RWPE2 (cell line): ENCODE data around the gene GPR34.
A peak's percentile ranks its signal among the peaks of the same experiment; 100 is the strongest.

Experiments used
- ATAC-seq: fragments of 200-7000 bp; cut with Tn5 transposase; 3 replicates; pipeline ENCODE4 v1.9.1; 2021; ENCODE audit warnings: low read depth
- DNase-seq: peaks from one replicate; pipeline ENCODE4 v3.0.0-alpha.2; 2020; ENCODE audit warnings: low spot score
- H3K27ac ChIP-seq: fragments of 450-650 bp; 2 replicates; pipeline ENCODE4 v1.5.1; 2017; ENCODE audit warnings: mild to moderate bottlenecking; ENCODE audit not compliant: poor library complexity, severe bottlenecking
- H3K27me3 ChIP-seq: fragments of 250-450 bp; sonication (Bioruptor Pico); 2 replicates; pipeline ENCODE4 v1.5.1; 2021; ENCODE audit warnings: mild to moderate bottlenecking, moderate library complexity; ENCODE audit not compliant: insufficient read depth, poor library complexity, severe bottlenecking
- H3K36me3 ChIP-seq: fragments of 250-450 bp; sonication (Bioruptor Pico); 2 replicates; pipeline ENCODE4 v1.5.1; 2020; ENCODE audit warnings: low read depth, mild to moderate bottlenecking, moderate library complexity
- H3K4me1 ChIP-seq: fragments of 250-450 bp; sonication (Bioruptor Pico); 2 replicates; pipeline ENCODE4 v1.5.1; 2021; ENCODE audit warnings: mild to moderate bottlenecking, moderate library complexity; ENCODE audit not compliant: insufficient read depth, poor library complexity, severe bottlenecking
- H3K4me3 ChIP-seq: fragments of 250-450 bp; sonication (Bioruptor Pico); 2 replicates; pipeline ENCODE4 v1.5.1; 2021; ENCODE audit warnings: mild to moderate bottlenecking, moderate library complexity; ENCODE audit not compliant: severe bottlenecking
- H3K9me3 ChIP-seq: fragments of 250-450 bp; sonication (Bioruptor Pico); 2 replicates; pipeline ENCODE4 v1.5.1; 2021; ENCODE audit warnings: mild to moderate bottlenecking, moderate library complexity; ENCODE audit not compliant: severe bottlenecking
- CTCF ChIP-seq: fragments of 450-650 bp; IDR thresholded peaks from one replicate; pipeline ENCODE4 v1.5.1; 2017; ENCODE audit warnings: mild to moderate bottlenecking, moderate library complexity; ENCODE audit not compliant: poor library complexity, severe bottlenecking

GPR34 gene

GRCh38 chrX:41733939-41734338 is 45.2 kb downstream of the GPR34 start:
- no peak for DNase-seq
- no peak for TF ChIP-seq CTCF
- no peaks in the 10 kb centered on the region for H3K27me3 ChIP-seq

GRCh38 chrX:41734530-41734929 is 45.8 kb downstream of the GPR34 start:
- no peak overlapping the region for H3K4me3 ChIP-seq
- ATAC-seq, result no peak
- DNase-seq, result no peak
- no peaks in the 10 kb centered on the region for H3K9me3 ChIP-seq
- H3K27ac ChIP-seq, result no peak overlapping the region
- peak; percentile 47 for TF ChIP-seq CTCF
- no peaks in the 10 kb centered on the region for H3K4me1 ChIP-seq
- H3K27me3 ChIP-seq, result no peaks in the 10 kb centered on the region
- no peaks in the 10 kb centered on the region for H3K36me3 ChIP-seq

More at GRCh38 chrX:41733939-41734338, 45.2 kb downstream of the GPR34 start:
- Histone ChIP-seq H3K36me3 (no peaks in the 10 kb centered on the region), H3K4me3 (no peak overlapping the region), H3K9me3 (no peaks in the 10 kb centered on the region), H3K4me1 (no peaks in the 10 kb centered on the region), H3K27ac (no peak overlapping the region)
- ATAC-seq, result no peak

GRCh38 chrX:41737065-41737464 is 48.3 kb downstream of the GPR34 start:
- ATAC-seq (no peak), DNase-seq (no peak)
- no peak overlapping the region for H3K27ac ChIP-seq
- TF ChIP-seq CTCF, result no peak
- H3K27me3 ChIP-seq, result no peaks in the 10 kb centered on the region
- H3K4me1 ChIP-seq, result no peaks in the 10 kb centered on the region
- no peak overlapping the region for H3K4me3 ChIP-seq
- H3K36me3 ChIP-seq, result no peaks in the 10 kb centered on the region
- H3K9me3 ChIP-seq, result no peaks in the 10 kb centered on the region

GRCh38 chrX:41739871-41740270 is 51.1 kb downstream of the GPR34 start:
- DNase-seq, result no peak
- Histone ChIP-seq H3K36me3 (no peaks in the 10 kb centered on the region), H3K27me3 (no peaks in the 10 kb centered on the region), H3K9me3 (no peaks in the 10 kb centered on the region), H3K27ac (no peak overlapping the region), H3K4me3 (no peak overlapping the region), H3K4me1 (no peaks in the 10 kb centered on the region)
- ATAC-seq, result no peak
- TF ChIP-seq CTCF, result no peak
